ENCODE data around the gene ERBIN. TPM values are rescaled to one million over a fixed set of nuclear protein-coding genes. Genes with fewer than 3 reads are reported as not detected.

Gene ERBIN
- total RNA-seq, 1 donor from 2014 or later: 62.8 TPM

DNA sequence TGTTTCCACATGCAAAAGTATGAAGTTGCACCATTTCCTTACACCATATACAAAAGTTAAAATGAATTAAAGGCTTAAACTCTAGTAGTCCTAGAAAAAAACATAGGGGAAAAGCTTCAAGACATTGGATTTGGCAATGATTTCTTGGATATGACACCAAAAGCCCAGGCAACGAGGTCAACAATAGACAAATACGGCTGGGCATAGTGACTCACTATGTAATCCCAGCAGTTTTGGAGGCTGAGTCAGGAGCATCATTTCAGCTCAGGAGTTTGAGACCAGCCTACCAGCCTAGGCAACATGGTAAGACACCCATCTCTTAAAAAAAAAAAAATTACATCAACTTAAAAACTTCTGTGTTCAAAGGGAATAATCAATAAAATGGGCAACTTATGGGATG is 186.8 kb downstream of the ERBIN start:
- DNase-seq (ENCODE audit: low read depth): no peak

- DNase-seq (ENCODE audit: low read depth): no peak
Measured at GRCh38 chr5:66118304-66118703, 191.9 kb downstream of the ERBIN start.

DNA sequence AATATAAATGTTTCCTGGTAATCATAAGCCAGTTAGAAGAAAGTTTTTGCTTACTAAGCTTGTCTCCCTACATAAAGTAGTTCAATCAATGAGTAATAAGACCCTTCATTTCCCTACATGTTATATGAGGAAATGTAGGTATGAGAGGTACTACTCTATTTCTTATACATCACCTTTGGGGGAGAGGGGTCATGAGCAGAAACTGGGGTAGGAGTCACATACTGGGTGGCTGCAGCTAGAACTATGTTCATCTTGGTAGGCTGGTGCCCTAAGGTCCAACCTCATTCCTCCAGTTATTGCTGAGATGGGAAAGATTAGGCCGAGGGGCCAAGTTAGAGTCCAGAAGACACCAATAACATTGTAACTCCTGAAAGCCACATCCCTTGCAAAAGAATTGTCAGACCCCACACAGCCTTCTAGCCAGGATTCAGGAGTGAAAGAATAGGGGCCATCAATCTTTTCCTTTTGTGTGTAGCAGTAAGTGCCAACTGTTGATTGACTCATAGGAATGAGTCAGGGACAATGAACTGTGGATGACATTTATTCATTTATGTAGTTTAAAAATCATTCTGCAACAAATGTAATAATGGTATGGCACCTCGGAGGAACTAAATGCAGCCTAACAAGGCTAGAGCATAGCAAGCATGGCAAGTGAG is 196.1 kb downstream of the ERBIN start:
- peak; percentile 11 for DNase-seq (ENCODE audit: low read depth)

DNA sequence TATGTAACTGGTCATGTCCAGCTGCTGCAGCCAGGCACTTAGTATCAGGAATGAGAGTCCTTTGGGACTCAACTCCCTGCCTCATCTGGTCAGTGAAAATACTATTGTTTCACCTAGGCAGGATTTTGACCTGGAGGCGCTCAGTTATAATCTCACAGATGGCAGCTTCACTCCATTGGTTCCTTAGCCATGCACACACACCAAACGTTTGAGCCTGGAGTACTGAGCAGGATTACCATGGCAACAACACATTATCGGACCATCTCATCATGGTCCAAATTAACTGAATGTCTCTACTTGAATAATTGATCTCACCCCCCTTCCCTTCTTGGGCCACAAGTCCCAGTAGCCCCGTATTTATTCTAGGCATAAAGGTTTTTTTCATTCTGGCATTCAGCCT is 202.8 kb downstream of the ERBIN start:
- no peak for DNase-seq (ENCODE audit: low read depth)

GRCh38 chr5:66130493-66130892 is 204.1 kb downstream of the ERBIN start:
- DNase-seq (ENCODE audit: low read depth): no peak

Other genes starting within 250 kb of the ERBIN start
- gene SGTB, start 204.5 kb upstream of the ERBIN start, total RNA-seq: 8.7 and 24.7 TPM in 2 replicates
- 26.3 and 31.1 TPM in 2 replicates for gene NLN, start 204.4 kb upstream of the ERBIN start, total RNA-seq
- gene SREK1, start 217.7 kb downstream of the ERBIN start, total RNA-seq: 63.1 and 75.7 TPM in 2 replicates